HL-60 (cell line): ENCODE measurements around the gene SAC3D1.
"Not testable (repeated sequence)": the region's sequence is repeated elsewhere in the genome, so short reads cannot be mapped to it uniquely, and the experiment has no call there.

Experiments used
- POLR2AphosphoS5 ChIP-seq: IDR thresholded peaks from 2 replicates; pipeline ENCODE4 v1.6.1; 2012; ENCODE audit warnings: low read depth
- TF ChIP-seq, protein P1 (sequence below): IDR thresholded peaks from one replicate; pipeline ENCODE4 v1.5.1; 2011; ENCODE audit warnings: low read length, control low read depth, inconsistent platforms; ENCODE audit not compliant: insufficient read depth

DNA sequence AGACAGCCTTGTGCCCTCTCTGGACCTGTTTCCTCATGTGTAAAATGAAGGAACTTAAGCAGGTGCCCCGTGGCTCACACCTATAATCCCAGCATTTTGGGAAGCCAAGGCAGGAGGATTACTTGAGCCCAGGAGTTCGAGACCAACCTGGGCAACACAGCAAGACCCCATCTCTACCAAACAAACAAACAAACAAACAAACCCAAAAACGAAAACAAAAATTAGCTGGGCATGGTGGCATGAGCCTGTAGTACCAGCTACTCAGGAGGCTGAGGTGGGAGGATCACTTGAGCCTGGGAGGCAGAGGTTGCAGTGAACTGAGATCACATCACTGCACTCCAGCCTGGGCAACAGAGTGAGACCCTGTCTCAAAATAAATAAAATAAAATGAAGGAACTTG lies 37.0 kb upstream of the SAC3D1 start:
- TF ChIP-seq, protein P1, sequence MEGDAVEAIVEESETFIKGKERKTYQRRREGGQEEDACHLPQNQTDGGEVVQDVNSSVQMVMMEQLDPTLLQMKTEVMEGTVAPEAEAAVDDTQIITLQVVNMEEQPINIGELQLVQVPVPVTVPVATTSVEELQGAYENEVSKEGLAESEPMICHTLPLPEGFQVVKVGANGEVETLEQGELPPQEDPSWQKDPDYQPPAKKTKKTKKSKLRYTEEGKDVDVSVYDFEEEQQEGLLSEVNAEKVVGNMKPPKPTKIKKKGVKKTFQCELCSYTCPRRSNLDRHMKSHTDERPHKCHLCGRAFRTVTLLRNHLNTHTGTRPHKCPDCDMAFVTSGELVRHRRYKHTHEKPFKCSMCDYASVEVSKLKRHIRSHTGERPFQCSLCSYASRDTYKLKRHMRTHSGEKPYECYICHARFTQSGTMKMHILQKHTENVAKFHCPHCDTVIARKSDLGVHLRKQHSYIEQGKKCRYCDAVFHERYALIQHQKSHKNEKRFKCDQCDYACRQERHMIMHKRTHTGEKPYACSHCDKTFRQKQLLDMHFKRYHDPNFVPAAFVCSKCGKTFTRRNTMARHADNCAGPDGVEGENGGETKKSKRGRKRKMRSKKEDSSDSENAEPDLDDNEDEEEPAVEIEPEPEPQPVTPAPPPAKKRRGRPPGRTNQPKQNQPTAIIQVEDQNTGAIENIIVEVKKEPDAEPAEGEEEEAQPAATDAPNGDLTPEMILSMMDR = not testable (repeated sequence)
- TF ChIP-seq POLR2AphosphoS5 = not testable (repeated sequence)
